ENCODE measurements around the gene BTBD16. TPM values are rescaled to one million over a fixed set of nuclear protein-coding genes. Genes with fewer than 3 reads are reported as not detected.

Gene BTBD16
- polyA plus RNA-seq, 3 donors, result not detected

- no peak overlapping the region for H3K9ac ChIP-seq (ENCODE audit: insufficient read depth, low read length, poor library complexity, severe bottlenecking)
- Mint-ChIP-seq H3K27me3 (ENCODE audit: low read depth in 3 of 3) (peaks cover 2 to 6% (median 5%) of the 10 kb centered on the region in 3 donors), H3K4me3 (no peak overlapping the region), H3K36me3 (no peaks in the 10 kb centered on the region), H3K9me3 (peaks cover 0 to 5% (median 0%) of the 10 kb centered on the region in 7 donors), H3K4me1 (no peaks in the 10 kb centered on the region), H3K27ac (no peak overlapping the region)
- WGBS (ENCODE audit: insufficient coverage), result 88% methylated on average over 12 of the region's 12 CpGs
- TF ChIP-seq CTCF (IDR thresholded peaks at IDR 0.05), result no peak
- no peaks in the 10 kb centered on the region for H3K9me3 ChIP-seq (replicated peaks in 1 of 2; ENCODE audit: control insufficient read depth in 1 of 2, insufficient read depth in 1 of 2, low read length in 2 of 2)
- no peaks in the 10 kb centered on the region for H4K20me1 ChIP-seq (ENCODE audit: insufficient read depth, low read length)
- no peaks in the 10 kb centered on the region for H3K27me3 ChIP-seq (ENCODE audit: control insufficient read depth in 2 of 2, insufficient read depth in 2 of 2, low read length in 2 of 2)
- no peaks in the 10 kb centered on the region for H3K4me1 ChIP-seq (ENCODE audit: control insufficient read depth in 1 of 2, insufficient read depth in 2 of 2, low read length in 2 of 2)
- no peak for DNase-seq
- H3K79me2 ChIP-seq (ENCODE audit: insufficient read depth, low read length), result no peaks in the 10 kb centered on the region
- intact Hi-C loops (cut with micrococcal nuclease), result no loop called here
- no peak overlapping the region for H3K4me2 ChIP-seq (replicated peaks; ENCODE audit: extremely low read depth, low read length, poor library complexity, severe bottlenecking)
- no peak overlapping the region for H2AFZ ChIP-seq (ENCODE audit: insufficient read depth, low read depth, low read length, poor library complexity, severe bottlenecking)
- H3K4me3 ChIP-seq (replicated peaks in 1 of 3; ENCODE audit: low read depth in 2 of 3, low read length in 3 of 3), result no peak overlapping the region
- no peak overlapping the region for H3K27ac ChIP-seq (ENCODE audit: low read depth in 1 of 2, low read length in 2 of 2)
- no peaks in the 10 kb centered on the region for H3K36me3 ChIP-seq (replicated peaks in 1 of 2; ENCODE audit: control insufficient read depth in 1 of 2, insufficient read depth in 2 of 2, low read length in 2 of 2)
These were observed 79.8 kb downstream of the BTBD16 start for GRCh38 chr10:122350893-122351292.

- 54% methylated on average over 6 of the region's 8 CpGs for WGBS (ENCODE audit: insufficient coverage)
- no peaks in the 10 kb centered on the region for H3K79me2 ChIP-seq (ENCODE audit: insufficient read depth, low read length)
- H3K27me3 Mint-ChIP-seq (ENCODE audit: low read depth in 3 of 3), result peaks cover 2 to 5% (median 2%) of the 10 kb centered on the region in 3 donors
These were observed 81.9 kb downstream of the BTBD16 start for GRCh38 chr10:122352817-122353525.

More at GRCh38 chr10:122352817-122353525, 81.9 kb downstream of the BTBD16 start:
- Histone ChIP-seq H3K27ac (ENCODE audit: low read depth in 1 of 2, low read length in 2 of 2) (no peak overlapping the region), H2AFZ (ENCODE audit: insufficient read depth, low read depth, low read length, poor library complexity, severe bottlenecking) (no peak overlapping the region), H3K36me3 (replicated peaks in 1 of 2; ENCODE audit: control insufficient read depth in 1 of 2, insufficient read depth in 2 of 2, low read length in 2 of 2) (no peaks in the 10 kb centered on the region), H3K4me2 (replicated peaks; ENCODE audit: extremely low read depth, low read length, poor library complexity, severe bottlenecking) (no peak overlapping the region), H3K9me3 (replicated peaks in 1 of 2; ENCODE audit: control insufficient read depth in 1 of 2, insufficient read depth in 1 of 2, low read length in 2 of 2) (no peaks in the 10 kb centered on the region), H3K27me3 (ENCODE audit: control insufficient read depth in 2 of 2, insufficient read depth in 2 of 2, low read length in 2 of 2) (no peaks in the 10 kb centered on the region), H4K20me1 (ENCODE audit: insufficient read depth, low read length) (no peaks in the 10 kb centered on the region), H3K4me1 (ENCODE audit: control insufficient read depth in 1 of 2, insufficient read depth in 2 of 2, low read length in 2 of 2) (no peaks in the 10 kb centered on the region), H3K4me3 (replicated peaks in 1 of 3; ENCODE audit: low read depth in 2 of 3, low read length in 3 of 3) (no peak overlapping the region), H3K9ac (ENCODE audit: insufficient read depth, low read length, poor library complexity, severe bottlenecking) (no peak overlapping the region)
- no peaks in the 10 kb centered on the region for H3K36me3 Mint-ChIP-seq
- intact Hi-C loops (cut with micrococcal nuclease), result no loop called here
- peak overlapping the region in 1 of 2 donors; percentile 4 for H3K4me3 Mint-ChIP-seq
- H3K27ac Mint-ChIP-seq, result no peak overlapping the region
- DNase-seq, result no peak
- TF ChIP-seq CTCF (IDR thresholded peaks at IDR 0.05), result no peak
- no peaks in the 10 kb centered on the region for H3K4me1 Mint-ChIP-seq
- H3K9me3 Mint-ChIP-seq, result peaks cover 0 to 8% (median 4%) of the 10 kb centered on the region in 7 donors
